Body of pancreas (tissue), 4 donors: ENCODE data around the gene TNRC6A.

Source experiments
- CTCF ChIP-seq, 7 experiments: fragments of 450-650 bp in 4 of 7; fragments of 200-600 bp in 3 of 7; sonication (generic) in 3 of 7; IDR thresholded peaks; one replicate each; pipeline ENCODE4 v1.5.1; 2016 to 2019; ENCODE audit warnings: antibody characterized with exemption in 7 of 7
- POLR2A ChIP-seq, 3 donors: fragments of 450-650 bp; IDR thresholded peaks; one replicate each; pipeline ENCODE4 v1.6.1; 2016; ENCODE audit warnings: antibody characterized with exemption in 3 of 3, mild to moderate bottlenecking in 2 of 3

- TF ChIP-seq CTCF (IDR thresholded peaks at IDR 0.05) (no peak), POLR2A (IDR thresholded peaks at IDR 0.05) (no peak)
These were observed 44.4 kb downstream of the TNRC6A start for GRCh38 chr16:24773771-24774427.
